Body of pancreas (tissue), 4 donors: ENCODE results near the gene CDKAL1.

Experiments used
- CTCF ChIP-seq, 7 experiments: fragments of 450-650 bp in 4 of 7; fragments of 200-600 bp in 3 of 7; sonication (generic) in 3 of 7; IDR thresholded peaks; one replicate each; pipeline ENCODE4 v1.5.1; 2016 to 2019; ENCODE audit warnings: antibody characterized with exemption in 7 of 7
- POLR2A ChIP-seq, 3 donors: fragments of 450-650 bp; IDR thresholded peaks; one replicate each; pipeline ENCODE4 v1.6.1; 2016; ENCODE audit warnings: antibody characterized with exemption in 3 of 3, mild to moderate bottlenecking in 2 of 3

DNA sequence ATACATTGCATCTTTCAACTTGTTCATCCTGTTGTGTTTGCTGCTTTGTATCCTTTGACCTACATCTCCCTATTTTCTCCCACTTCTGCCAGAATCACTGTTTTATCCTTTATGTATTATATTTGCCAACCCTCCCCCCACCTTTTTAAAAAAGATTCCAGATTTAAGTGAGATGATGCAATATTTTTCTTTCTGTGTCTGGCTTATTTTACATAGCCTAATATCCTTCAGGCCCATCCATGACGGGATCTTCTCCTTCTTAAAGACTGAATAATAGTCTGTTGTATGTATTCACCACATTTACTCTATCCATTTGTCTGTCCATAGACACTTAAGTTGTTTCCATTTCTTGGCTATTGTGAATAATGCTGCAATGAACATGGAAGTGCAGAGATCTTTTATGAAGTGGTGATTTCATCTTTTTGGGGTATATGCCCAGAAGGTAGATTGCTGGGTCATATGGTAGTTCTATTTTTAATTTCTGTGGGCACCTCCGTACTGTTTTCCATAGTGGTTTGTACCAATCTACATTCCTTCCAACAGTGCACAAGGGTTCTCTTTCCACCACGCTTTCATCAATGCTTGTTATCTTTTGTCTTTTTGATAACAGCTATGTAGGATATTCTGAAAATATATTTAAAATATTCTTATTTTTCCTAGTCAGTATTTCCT, 181.0 kb downstream of the CDKAL1 start:
- TF ChIP-seq CTCF (IDR thresholded peaks at IDR 0.05), result no peak
- TF ChIP-seq POLR2A (IDR thresholded peaks at IDR 0.05), result no peak
